Kidney (tissue), 14 donors: Measurements from ENCODE around the gene FARP2. TPM values are rescaled to one million over a fixed set of nuclear protein-coding genes. Genes with fewer than 3 reads are reported as not detected.
"Not testable (repeated sequence)": the region's sequence is repeated elsewhere in the genome, so short reads cannot be mapped to it uniquely, and the experiment has no call there.

Experiments
- DNase-seq, 5 donors: peaks; one replicate each; pipeline ENCODE4 v3.0.0-alpha.2; 2013 to 2020
- FAIRE-seq: peaks from 2 replicates; lab custom pipeline; 2012; peaks lifted over from hg19 to GRCh38; lab: Jason Lieb, UNC
- H3K27ac ChIP-seq, 2 donors: one replicate each; pipeline ENCODE4 v1.7.0; 2013; ENCODE audit warnings: low read depth in 2 of 2, low read length in 2 of 2, inconsistent platforms in 1 of 2
- H3K27me3 ChIP-seq: one replicate; pipeline ENCODE4 v1.7.1; 2013; ENCODE audit warnings: low read length, inconsistent platforms; ENCODE audit not compliant: control insufficient read depth, insufficient read depth
- H3K36me3 ChIP-seq, 3 donors: one replicate each; pipeline versions ENCODE4 v1.7.0 to v1.7.1; 2013; ENCODE audit warnings: low read length in 3 of 3, control low read depth in 1 of 3, inconsistent platforms in 1 of 3; ENCODE audit not compliant: insufficient read depth in 3 of 3, control insufficient read depth in 2 of 3
- H3K4me1 ChIP-seq, 3 donors: one replicate each; pipeline versions ENCODE4 v1.7.0 to v1.7.1; 2013; ENCODE audit warnings: low read length in 3 of 3, inconsistent platforms in 1 of 3, low read depth in 1 of 3; ENCODE audit not compliant: control insufficient read depth in 2 of 3, insufficient read depth in 2 of 3
- H3K4me3 ChIP-seq, 3 donors: one replicate each; pipeline versions ENCODE4 v1.7.0 to v1.8.1; 2013; ENCODE audit warnings: low read length in 3 of 3, control low read depth in 1 of 3, inconsistent platforms in 1 of 3
- H3K9ac ChIP-seq, 3 donors: one replicate each; pipeline versions ENCODE4 v1.7.0 to v1.7.1; 2013; ENCODE audit warnings: low read length in 3 of 3, control low read depth in 1 of 3, inconsistent platforms in 1 of 3
- H3K9me3 ChIP-seq, 3 donors: one replicate each; pipeline versions ENCODE4 v1.7.0 to v1.7.1; 2013; ENCODE audit warnings: low read length in 3 of 3, control low read depth in 1 of 3, inconsistent platforms in 1 of 3; ENCODE audit not compliant: control insufficient read depth in 2 of 3, insufficient read depth in 1 of 3
- CTCF ChIP-seq: IDR thresholded peaks from 3 replicates; pipeline ENCODE4 v1.5.1; 2012; ENCODE audit warnings: mild to moderate bottlenecking, moderate library complexity, borderline replicate concordance; ENCODE audit not compliant: insufficient read depth; ENCODE audit errors: extremely low read depth
- intact Hi-C: fragments of 100-400 bp; cut with DNase I; formaldehyde crosslinking; loops from one replicate; pipeline ENCODE4 v1.11.1; 2022
- polyA plus RNA-seq: library from polyadenylated mRNA; stranded (reverse); fragments of 350-450 nt; fragmentation: Illumina TruSeq; extraction: RNeasy Lipid Tissue Mini Kit (QIAGEN cat#74804); gene quantifications from one replicate; pipeline ENCODE4 v1.2.3, GENCODE V29; 2014; ENCODE audit warnings: low read depth, low replicate concordance; ENCODE audit not compliant: insufficient read depth
- total RNA-seq: library from RNA; stranded (reverse); fragmentation: NEBNext Ultra II Directional; extraction: Animal tissue kit (Norgen Biotek cat#: 25700); gene quantifications from one replicate; pipeline ENCODE4 v1.2.1, GENCODE V29; 2021
- donor health status: control.
- donor health status: control.
- donor health status: control.
- donor health status: control.
- donor health status: control.
- donor health status: DM: yes; HTN: yes; CAD: no.
- donor health status: Normal renal cell carcinoma (clear cell type).

Gene FARP2
- total and polyA plus RNA-seq, 2 donors from 2014 or later, result 20.3 to 50.5 TPM

- Histone ChIP-seq H3K9me3 (no peaks in the 10 kb centered on the region), H3K4me1 (no peaks in the 10 kb centered on the region), H3K4me3 (no peak overlapping the region), H3K27ac (no peak overlapping the region), H3K27me3 (no peaks in the 10 kb centered on the region), H3K36me3 (peaks cover 0 to 20% (median 16%) of the 10 kb centered on the region in 3 donors), H3K9ac (no peak overlapping the region)
- no peak for TF ChIP-seq CTCF
- intact Hi-C loops, result no loop called here
- no peak for FAIRE-seq
- DNase-seq, result no peak
Observed at GRCh38 chr2:241443486-241444223, 87.6 kb downstream of the FARP2 start.

- Histone ChIP-seq H3K4me3 (no peak overlapping the region), H3K36me3 (peaks cover 0 to 16% (median 15%) of the 10 kb centered on the region in 3 donors), H3K9ac (no peak overlapping the region), H3K27ac (no peak overlapping the region), H3K4me1 (no peaks in the 10 kb centered on the region), H3K9me3 (no peaks in the 10 kb centered on the region), H3K27me3 (no peaks in the 10 kb centered on the region)
- no peak for DNase-seq
- no peak for FAIRE-seq
- no peak for TF ChIP-seq CTCF
- intact Hi-C loops, result no loop called here
Observed at GRCh38 chr2:241445426-241445825, 89.3 kb downstream of the FARP2 start.

- DNase-seq, H3K27ac ChIP-seq, intact Hi-C loops, H3K27me3 ChIP-seq, H3K4me1 ChIP-seq, H3K36me3 ChIP-seq, FAIRE-seq, H3K9me3 ChIP-seq, H3K4me3 ChIP-seq, H3K9ac ChIP-seq: not testable (repeated sequence)
Observed at GRCh38 chr2:241450092-241450491, 94.0 kb downstream of the FARP2 start.

- FAIRE-seq, result no peak
- TF ChIP-seq CTCF, result no peak
- Histone ChIP-seq H3K36me3 (no peaks in the 10 kb centered on the region), H3K27ac (no peak overlapping the region), H3K9me3 (no peaks in the 10 kb centered on the region), H3K4me1 (no peaks in the 10 kb centered on the region), H3K4me3 (no peak overlapping the region), H3K9ac (no peak overlapping the region), H3K27me3 (no peaks in the 10 kb centered on the region)
- peak in 2 of 5 donors; percentile 10 to 51 for DNase-seq
- intact Hi-C loops, result no loop called here
Observed at GRCh38 chr2:241451840-241452506, 95.9 kb downstream of the FARP2 start.

- H3K9ac ChIP-seq, H3K27ac ChIP-seq, intact Hi-C loops, H3K27me3 ChIP-seq, H3K36me3 ChIP-seq, H3K4me1 ChIP-seq, FAIRE-seq, DNase-seq, H3K9me3 ChIP-seq, H3K4me3 ChIP-seq: not testable (repeated sequence)
Observed at GRCh38 chr2:241453919-241454318, 97.8 kb downstream of the FARP2 start.
